Measurements from ENCODE around the gene ZNF302. TPM values are rescaled to one million over a fixed set of nuclear protein-coding genes. Genes with fewer than 3 reads are reported as not detected.

ZNF302 gene
- total and polyA plus RNA-seq, 2 experiments from 2014 or later = 16.6 to 27.4 TPM

GRCh38 chr19:34690372-34690771 is 12.9 kb downstream of the ZNF302 start (continued):
- TF ChIP-seq EZH2 (IDR thresholded peaks at IDR 0.05; ENCODE audit: low read depth, unreplicated experiment) = no peak
- TF ChIP-seq ETS1 (IDR thresholded peaks at IDR 0.05) = no peak
- no peak for TF ChIP-seq ZNF331 (CRISPR knock-in tag; IDR thresholded peaks at IDR 0.05; ENCODE audit: low read depth)

DNA sequence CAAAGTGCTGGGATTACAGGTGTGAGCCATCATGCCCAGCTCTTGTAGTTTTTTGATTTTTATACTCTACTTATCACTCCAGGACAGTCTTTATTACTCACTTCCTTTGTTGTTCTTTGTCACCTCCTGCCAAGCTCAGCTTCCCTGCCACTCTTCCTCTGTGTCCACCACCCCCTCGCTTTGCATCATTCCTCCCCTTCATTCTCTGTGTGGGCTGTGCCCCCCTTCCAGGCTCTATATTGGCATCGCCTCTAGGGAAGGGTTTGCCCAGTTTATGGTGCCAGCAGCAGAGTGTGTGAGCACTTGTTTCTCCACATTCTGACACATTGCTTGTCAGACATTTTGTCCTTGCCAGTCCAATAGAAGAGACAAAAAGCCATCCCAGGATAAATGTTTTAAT is 15.1 kb downstream of the ZNF302 start:
- no peaks in the 10 kb centered on the region for H3F3A ChIP-seq (replicated peaks; ENCODE audit: low read depth)
- H3K27ac Mint-ChIP-seq = no peak overlapping the region
- H3K4me3 Mint-ChIP-seq = no peak overlapping the region
- H2AFZ ChIP-seq = no peak overlapping the region
- ATAC-seq (no peak), DNase-seq (ENCODE audit: low spot score) (no peak)
- no peak for TF ChIP-seq NANOG (IDR thresholded peaks at IDR 0.05; ENCODE audit: borderline replicate concordance)
- no peak for TF ChIP-seq EZH2phosphoT487 (IDR thresholded peaks at IDR 0.05; ENCODE audit: unreplicated experiment)
- H3K4me1 ChIP-seq (ENCODE audit: insufficient read depth) = no peaks in the 10 kb centered on the region
- H3K4me2 ChIP-seq = no peak overlapping the region
- no peaks in the 10 kb centered on the region for H3K36me3 Mint-ChIP-seq (ENCODE audit: low read depth)
- peaks cover 4% of the 10 kb centered on the region; the same call in 2 of the 3 replicates for H3K4me1 Mint-ChIP-seq
- H3K79me2 ChIP-seq (replicated peaks; ENCODE audit: insufficient read depth) = no peaks in the 10 kb centered on the region
- no peak overlapping the region for H3K27ac ChIP-seq (ENCODE audit: low read depth)
- H3K4me3 ChIP-seq = no peak overlapping the region
- H4K20me1 ChIP-seq (replicated peaks; ENCODE audit: insufficient read depth) = no peaks in the 10 kb centered on the region
- H3K36me3 ChIP-seq (ENCODE audit: insufficient read depth) = no peaks in the 10 kb centered on the region
- H3K9me3 Mint-ChIP-seq = peaks cover 8% of the 10 kb centered on the region; the same call in 1 of the 3 replicates
- no peaks in the 10 kb centered on the region for H3K27me3 ChIP-seq (ENCODE audit: insufficient read depth)
- H3K9me2 ChIP-seq (ENCODE audit: insufficient read depth) = no peaks in the 10 kb centered on the region
- H3K27me3 Mint-ChIP-seq (ENCODE audit: insufficient read depth, low read depth, poor library complexity) = no peaks in the 10 kb centered on the region

- DNase-seq (ENCODE audit: low spot score) = no peak
- no peaks in the 10 kb centered on the region for H3K79me2 ChIP-seq (replicated peaks; ENCODE audit: insufficient read depth)
- H3K4me2 ChIP-seq = no peak overlapping the region
- ATAC-seq = no peak
- Mint-ChIP-seq H3K4me1 (peaks cover 4% of the 10 kb centered on the region; the same call in 2 of the 3 replicates), H3K27me3 (ENCODE audit: insufficient read depth, low read depth, poor library complexity) (peaks cover 7% of the 10 kb centered on the region), H3K36me3 (ENCODE audit: low read depth) (peaks cover 8% of the 10 kb centered on the region; the same call in 2 of the 3 replicates), H3K9me3 (peaks cover 78% of the 10 kb centered on the region), H3K4me3 (no peak overlapping the region), H3K27ac (no peak overlapping the region)
- H3K9me2 ChIP-seq (ENCODE audit: insufficient read depth) = 0 out of 2 replicates have a peak, but pooled peaks cover under 1% of the 10 kb centered on the region
- no peaks in the 10 kb centered on the region for H3K27me3 ChIP-seq (ENCODE audit: insufficient read depth)
- H3K4me3 ChIP-seq = no peak overlapping the region
- no peak overlapping the region for H2AFZ ChIP-seq
- no peaks in the 10 kb centered on the region; the same call in 1 of the 2 replicates for H3K36me3 ChIP-seq (ENCODE audit: insufficient read depth)
- no peaks in the 10 kb centered on the region for H3F3A ChIP-seq (replicated peaks; ENCODE audit: low read depth)
- no peak overlapping the region for H3K27ac ChIP-seq (ENCODE audit: low read depth)
- H3K4me1 ChIP-seq (ENCODE audit: insufficient read depth) = no peaks in the 10 kb centered on the region
- H4K20me1 ChIP-seq (replicated peaks; ENCODE audit: insufficient read depth) = no peaks in the 10 kb centered on the region
- no peak for TF ChIP-seq ZNF331 (CRISPR knock-in tag; IDR thresholded peaks at IDR 0.05; ENCODE audit: low read depth)
- no peak for TF ChIP-seq ZNF462 (CRISPR knock-in tag; IDR thresholded peaks at IDR 0.05)
- TF ChIP-seq EZH2phosphoT487 (IDR thresholded peaks at IDR 0.05; ENCODE audit: unreplicated experiment) = no peak
- TF ChIP-seq POLR2AphosphoS5 (IDR thresholded peaks at IDR 0.05; ENCODE audit: low read depth) = no peak
- TF ChIP-seq CTCF (conservative IDR thresholded peaks at IDR 0.05; ENCODE audit: low read depth in 2 of 2) = no peak
- TF ChIP-seq EZH2 (IDR thresholded peaks at IDR 0.05; ENCODE audit: low read depth, unreplicated experiment) = no peak
These were observed 30.2 kb downstream of the ZNF302 start for GRCh38 chr19:34707661-34708060.
